HepG2 (cell line): Measurements from ENCODE around the gene LARP4.
"Not testable (repeated sequence)": the region's sequence is repeated elsewhere in the genome, so short reads cannot be mapped to it uniquely, and the experiment has no call there.

Experiments
- CTCF ChIP-seq: sonication (generic); formaldehyde crosslinking; IDR thresholded peaks from 2 replicates; pipeline ENCODE4 v1.5.0; 2020; ENCODE audit warnings: mild to moderate bottlenecking, missing genetic modification reagents, moderate library complexity
- GABPA ChIP-seq, 2 experiments: IDR thresholded peaks; 2 replicates each; pipeline ENCODE4 v1.6.1; 2011 to 2016; ENCODE audit warnings: low read depth in 2 of 2, low read length in 1 of 2, missing biosample characterization in 1 of 2, missing genetic modification characterization in 1 of 2
- HIVEP1 ChIP-seq: sonication (generic); formaldehyde crosslinking; IDR thresholded peaks from 2 replicates; pipeline ENCODE4 v1.4.0; 2020; ENCODE audit warnings: mild to moderate bottlenecking, missing genetic modification reagents
- NCOR1 ChIP-seq: fragments of 200-600 bp; sonication (generic); IDR thresholded peaks from 2 replicates; pipeline ENCODE4 v1.7.0; 2017; ENCODE audit warnings: antibody characterized with exemption, low read length, borderline replicate concordance
- PCBP1 ChIP-seq: fragments of 200-400 bp; formaldehyde crosslinking; IDR thresholded peaks from 2 replicates; pipeline ENCODE4 v1.6.1; 2017; ENCODE audit warnings: mild to moderate bottlenecking, low read depth, low read length, borderline replicate concordance
- PHF20 ChIP-seq: sonication (generic); formaldehyde crosslinking; IDR thresholded peaks from 2 replicates; pipeline ENCODE4 v1.5.0; 2020; ENCODE audit warnings: mild to moderate bottlenecking, missing genetic modification reagents
- POLR2A ChIP-seq, 2 experiments: IDR thresholded peaks; 2 replicates each; pipeline ENCODE4 v1.6.1; 2011; ENCODE audit warnings: low read depth in 2 of 2, low read length in 2 of 2, mild to moderate bottlenecking in 1 of 2, moderate library complexity in 1 of 2; ENCODE audit not compliant: insufficient read depth in 1 of 2
- POLR2AphosphoS5 ChIP-seq: IDR thresholded peaks from 2 replicates; pipeline ENCODE4 v1.6.1; 2012; ENCODE audit warnings: low read depth, low read length
- TCF7 ChIP-seq: sonication (generic); IDR thresholded peaks from 2 replicates; pipeline ENCODE4 v1.6.1; 2016; ENCODE audit warnings: antibody characterized with exemption, low read depth
- TCF7L2 ChIP-seq: IDR thresholded peaks from 2 replicates; pipeline ENCODE4 v1.6.1; 2011; ENCODE audit warnings: mild to moderate bottlenecking, low read depth, low read length, moderate library complexity
- TEAD2 ChIP-seq: sonication (generic); formaldehyde crosslinking; IDR thresholded peaks from 2 replicates; pipeline ENCODE4 v1.9.0; 2021; ENCODE audit warnings: missing genetic modification reagents
- THAP9 ChIP-seq: sonication (generic); formaldehyde crosslinking; IDR thresholded peaks from 2 replicates; pipeline ENCODE4; 2020; ENCODE audit warnings: missing genetic modification reagents, mild to moderate bottlenecking, borderline replicate concordance
- ZNF256 ChIP-seq: sonication (generic); formaldehyde crosslinking; conservative IDR thresholded peaks from 2 replicates; pipeline ENCODE4 v1.4.0; 2020; ENCODE audit warnings: missing genetic modification reagents
- ZNF558 ChIP-seq: sonication (generic); formaldehyde crosslinking; IDR thresholded peaks from 2 replicates; pipeline ENCODE4 v1.9.0; 2022; ENCODE audit warnings: mild to moderate bottlenecking, missing genetic modification reagents, borderline replicate concordance

GRCh38 chr12:50388793-50389192 is 11.9 kb upstream of the LARP4 start:
- not testable (repeated sequence) for TF ChIP-seq TEAD2; TCF7L2; CTCF; THAP9 (CRISPR knock-in tag); ZNF558 (CRISPR knock-in tag); POLR2AphosphoS5; GABPA (IDR thresholded peaks at IDR 0.05; ENCODE audit: low read depth, low read length); GABPA (CRISPR knock-in tag; IDR thresholded peaks at IDR 0.05; ENCODE audit: low read depth); POLR2A (IDR thresholded peaks at IDR 0.05; ENCODE audit: insufficient read depth in 1 of 2, low read depth in 2 of 2, low read length in 2 of 2); PHF20 (CRISPR knock-in tag); NCOR1; HIVEP1 (CRISPR knock-in tag); ZNF256 (CRISPR knock-in tag); PCBP1; TCF7
